ENCODE data around the gene HIP1R. TPM values are rescaled to one million over a fixed set of nuclear protein-coding genes. Genes with fewer than 3 reads are reported as not detected.

Gene HIP1R
- total RNA-seq, 1 donor from 2014 or later, result 117 TPM

GRCh38 chr12:122820838-122821271, 14.4 kb upstream of the HIP1R start:
- Mint-ChIP-seq H3K4me1 (ENCODE audit: unreplicated experiment) (no peaks in the 10 kb centered on the region), H3K36me3 (ENCODE audit: low read depth, unreplicated experiment) (no peaks in the 10 kb centered on the region), H3K27ac (ENCODE audit: unreplicated experiment) (no peak overlapping the region), H3K9me3 (ENCODE audit: unreplicated experiment) (no peaks in the 10 kb centered on the region), H3K4me3 (ENCODE audit: unreplicated experiment) (no peak overlapping the region), H3K27me3 (ENCODE audit: unreplicated experiment) (no peaks in the 10 kb centered on the region)
- no peak for DNase-seq (ENCODE audit: low spot score)
- no peak for TF ChIP-seq CTCF (IDR thresholded peaks at IDR 0.05; ENCODE audit: unreplicated experiment)

- Mint-ChIP-seq H3K9me3 (ENCODE audit: unreplicated experiment) (no peaks in the 10 kb centered on the region), H3K36me3 (ENCODE audit: low read depth, unreplicated experiment) (no peaks in the 10 kb centered on the region), H3K4me1 (ENCODE audit: unreplicated experiment) (no peaks in the 10 kb centered on the region), H3K27ac (ENCODE audit: unreplicated experiment) (no peak overlapping the region), H3K27me3 (ENCODE audit: unreplicated experiment) (no peaks in the 10 kb centered on the region), H3K4me3 (ENCODE audit: unreplicated experiment) (no peak overlapping the region)
- no peak for DNase-seq (ENCODE audit: low spot score)
- no peak for TF ChIP-seq CTCF (IDR thresholded peaks at IDR 0.05; ENCODE audit: unreplicated experiment)
Observed at GRCh38 chr12:122823429-122823828, 11.8 kb upstream of the HIP1R start.

- Mint-ChIP-seq H3K27ac (ENCODE audit: unreplicated experiment) (no peak overlapping the region), H3K9me3 (ENCODE audit: unreplicated experiment) (no peaks in the 10 kb centered on the region), H3K27me3 (ENCODE audit: unreplicated experiment) (no peaks in the 10 kb centered on the region), H3K4me1 (ENCODE audit: unreplicated experiment) (no peaks in the 10 kb centered on the region), H3K4me3 (ENCODE audit: unreplicated experiment) (no peak overlapping the region), H3K36me3 (ENCODE audit: low read depth, unreplicated experiment) (no peaks in the 10 kb centered on the region)
- no peak for TF ChIP-seq CTCF (IDR thresholded peaks at IDR 0.05; ENCODE audit: unreplicated experiment)
- DNase-seq (ENCODE audit: low spot score), result no peak
Observed at GRCh38 chr12:122825773-122826724, 9.2 kb upstream of the HIP1R start.

GRCh38 chr12:122827258-122827657, 8.0 kb upstream of the HIP1R start:
- H3K4me3 Mint-ChIP-seq (ENCODE audit: unreplicated experiment), result no peak overlapping the region
- H3K4me1 Mint-ChIP-seq (ENCODE audit: unreplicated experiment), result no peaks in the 10 kb centered on the region
- no peak for TF ChIP-seq CTCF (IDR thresholded peaks at IDR 0.05; ENCODE audit: unreplicated experiment)
- H3K27ac Mint-ChIP-seq (ENCODE audit: unreplicated experiment), result no peak overlapping the region
- no peak for DNase-seq (ENCODE audit: low spot score)
- no peaks in the 10 kb centered on the region for H3K36me3 Mint-ChIP-seq (ENCODE audit: low read depth, unreplicated experiment)
- H3K9me3 Mint-ChIP-seq (ENCODE audit: unreplicated experiment), result no peaks in the 10 kb centered on the region
- H3K27me3 Mint-ChIP-seq (ENCODE audit: unreplicated experiment), result no peaks in the 10 kb centered on the region
